Breast epithelium (tissue), 4 donors: ENCODE data around the gene NUB1. TPM values are rescaled to one million over a fixed set of nuclear protein-coding genes. Genes with fewer than 3 reads are reported as not detected.

ENCODE experiments used
- DNase-seq, 2 donors: peaks; one replicate each; pipeline ENCODE4 v3.0.0-alpha.2; 2019; ENCODE audit warnings: low spot score in 2 of 2
- H3K27ac ChIP-seq, 2 donors: fragments of 200-600 bp; sonication (generic) in 1 of 2; one replicate each; pipeline ENCODE4 v1.5.1; 2016 to 2019; ENCODE audit warnings: mild to moderate bottlenecking in 1 of 2
- H3K27me3 ChIP-seq, 2 donors: fragments of 200-600 bp; sonication (generic) in 1 of 2; one replicate each; pipeline versions ENCODE4 v1.5.1 to v1.6.0; 2017 to 2019; ENCODE audit warnings: control low read depth in 1 of 2, mild to moderate bottlenecking in 1 of 2
- H3K36me3 ChIP-seq: fragments of 200-600 bp; one replicate; pipeline ENCODE4 v1.5.1; 2019
- H3K4me1 ChIP-seq, 2 donors: fragments of 200-600 bp; sonication (generic); one replicate each; pipeline ENCODE4 v1.5.1; 2016 to 2019; ENCODE audit warnings: control low read depth in 1 of 2
- H3K4me3 ChIP-seq, 3 donors: fragments of 200-600 bp; sonication (generic); 1 replicate in 2 of 3; 2 replicates in 1 of 3; pipeline ENCODE4 v1.5.1; 2016 to 2019; ENCODE audit warnings: mild to moderate bottlenecking in 3 of 3, moderate library complexity in 2 of 3
- H3K9me3 ChIP-seq, 2 donors: fragments of 200-600 bp; sonication (generic) in 1 of 2; one replicate each; pipeline ENCODE4 v1.5.1; 2016 to 2019; ENCODE audit warnings: control low read depth in 1 of 2
- CTCF ChIP-seq, 3 donors: fragments of 450-650 bp; IDR thresholded peaks; one replicate each; pipeline ENCODE4 v1.5.1; 2016 to 2017; ENCODE audit warnings: antibody characterized with exemption in 3 of 3, mild to moderate bottlenecking in 3 of 3, moderate library complexity in 3 of 3
- POLR2A ChIP-seq: fragments of 450-650 bp; IDR thresholded peaks from one replicate; pipeline ENCODE4 v1.6.1; 2016; ENCODE audit warnings: antibody characterized with exemption, mild to moderate bottlenecking, moderate library complexity
- POLR2AphosphoS5 ChIP-seq, 3 donors: sonication (generic); formaldehyde crosslinking; IDR thresholded peaks; one replicate each; pipeline ENCODE4 v1.6.1; 2017; ENCODE audit warnings: antibody characterized with exemption in 3 of 3
- intact Hi-C: fragments of 100-400 bp; cut with DNase I; formaldehyde crosslinking; loops from one replicate; pipeline ENCODE4 v1.15.1; 2023; ENCODE audit warnings: low total_unique reads
- total RNA-seq, 3 donors: library from RNA; depleted of rRNA; stranded (reverse); fragments of >200 nt; gene quantifications; one replicate each; pipeline ENCODE4 v1.1.0, GENCODE V29; 2016

NUB1 gene
- total RNA-seq, 3 donors from 2014 or later, result 61.9 to 71.7 (median 62.7) TPM

- Histone ChIP-seq H3K27ac (no peak overlapping the region), H3K36me3 (no peaks in the 10 kb centered on the region), H3K27me3 (no peaks in the 10 kb centered on the region), H3K9me3 (no peaks in the 10 kb centered on the region), H3K4me3 (no peak overlapping the region), H3K4me1 (peaks cover 0 to 11% of the 10 kb centered on the region in 2 donors)
- no peak for DNase-seq
- intact Hi-C loops, result no loop called here
- TF ChIP-seq POLR2A (no peak), CTCF (IDR thresholded peaks at IDR 0.05) (no peak), POLR2AphosphoS5 (IDR thresholded peaks at IDR 0.05) (no peak)
These were observed 5.6 kb downstream of the NUB1 start for GRCh38 chr7:151347200-151347599.

- Histone ChIP-seq H3K4me1 (no peaks in the 10 kb centered on the region), H3K27ac (peak overlapping the region; percentile 42 to 60), H3K9me3 (no peaks in the 10 kb centered on the region), H3K36me3 (no peaks in the 10 kb centered on the region), H3K4me3 (no peak overlapping the region), H3K27me3 (no peaks in the 10 kb centered on the region)
- no peak for DNase-seq
- intact Hi-C loops, result no loop called here
- TF ChIP-seq CTCF (IDR thresholded peaks at IDR 0.05) (no peak), POLR2AphosphoS5 (IDR thresholded peaks at IDR 0.05) (no peak), POLR2A (no peak)
These were observed 7.4 kb downstream of the NUB1 start for GRCh38 chr7:151348970-151349369.

GRCh38 chr7:151349507-151349853, 7.9 kb downstream of the NUB1 start:
- intact Hi-C loops, result no loop called here
- Histone ChIP-seq H3K4me1 (no peaks in the 10 kb centered on the region), H3K36me3 (no peaks in the 10 kb centered on the region), H3K4me3 (peak overlapping the region in 1 of 3 donors; percentile 36), H3K9me3 (no peaks in the 10 kb centered on the region), H3K27ac (peak overlapping the region; percentile 42 to 60), H3K27me3 (no peaks in the 10 kb centered on the region)
- no peak for DNase-seq
- TF ChIP-seq POLR2A, result no peak

- H3K27ac ChIP-seq, result no peak overlapping the region
- no peak for DNase-seq
- H3K4me3 ChIP-seq, result no peak overlapping the region
- no peaks in the 10 kb centered on the region for H3K9me3 ChIP-seq
- no peak for TF ChIP-seq POLR2A
- no peak for TF ChIP-seq CTCF (IDR thresholded peaks at IDR 0.05)
- TF ChIP-seq POLR2AphosphoS5 (IDR thresholded peaks at IDR 0.05), result no peak
- H3K4me1 ChIP-seq, result no peaks in the 10 kb centered on the region
- H3K27me3 ChIP-seq, result no peaks in the 10 kb centered on the region
- intact Hi-C loops, result no loop called here
- no peaks in the 10 kb centered on the region for H3K36me3 ChIP-seq
These were observed 9.4 kb downstream of the NUB1 start for GRCh38 chr7:151351027-151351426.

- TF ChIP-seq CTCF (IDR thresholded peaks at IDR 0.05) (no peak), POLR2A (no peak), POLR2AphosphoS5 (IDR thresholded peaks at IDR 0.05) (no peak)
- Histone ChIP-seq H3K4me3 (no peak overlapping the region), H3K9me3 (no peaks in the 10 kb centered on the region), H3K27ac (no peak overlapping the region), H3K4me1 (no peaks in the 10 kb centered on the region), H3K36me3 (no peaks in the 10 kb centered on the region), H3K27me3 (no peaks in the 10 kb centered on the region)
- intact Hi-C loops, result no loop called here
- DNase-seq, result no peak
These were observed 10.4 kb downstream of the NUB1 start for GRCh38 chr7:151351967-151352366.

GRCh38 chr7:151352512-151352911, 10.9 kb downstream of the NUB1 start:
- H3K4me1 ChIP-seq, result no peaks in the 10 kb centered on the region
- intact Hi-C loops, result no loop called here
- no peak overlapping the region for H3K27ac ChIP-seq
- no peaks in the 10 kb centered on the region for H3K27me3 ChIP-seq
- H3K9me3 ChIP-seq, result no peaks in the 10 kb centered on the region
- TF ChIP-seq POLR2AphosphoS5 (IDR thresholded peaks at IDR 0.05) (no peak), CTCF (IDR thresholded peaks at IDR 0.05) (no peak), POLR2A (no peak)
- H3K4me3 ChIP-seq, result no peak overlapping the region
- DNase-seq, result no peak
- H3K36me3 ChIP-seq, result no peaks in the 10 kb centered on the region
